GM13977 (cell line): ENCODE results near the gene CRABP2.

Experiments used
- DNase-seq: peaks from one replicate; pipeline ENCODE4 v3.0.0; 2012; ENCODE audit warnings: low spot score
- in situ Hi-C: fragments of 300-500 bp; cut with MboI; formaldehyde crosslinking; loops from one replicate; pipeline ENCODE4 v1.12.0; 2022; ENCODE audit warnings: low sequenced_read_pairs, low pct_unique_long_range_greater_than_20kb, mixed read lengths, inconsistent platforms; ENCODE audit not compliant: unreplicated experiment
- TF ChIP-seq, protein P1 (sequence below): IDR thresholded peaks from 2 replicates; pipeline ENCODE4 v1.5.1; 2012; ENCODE audit warnings: mild to moderate bottlenecking, control low read depth; ENCODE audit not compliant: insufficient read depth; ENCODE audit errors: extremely low read depth, missing control alignments

Gene CRABP2

GRCh38 chr1:156666862-156667609, 38.3 kb downstream of the CRABP2 start:
- in situ Hi-C loops = no loop called here
- no peak for DNase-seq
- TF ChIP-seq, protein P1, sequence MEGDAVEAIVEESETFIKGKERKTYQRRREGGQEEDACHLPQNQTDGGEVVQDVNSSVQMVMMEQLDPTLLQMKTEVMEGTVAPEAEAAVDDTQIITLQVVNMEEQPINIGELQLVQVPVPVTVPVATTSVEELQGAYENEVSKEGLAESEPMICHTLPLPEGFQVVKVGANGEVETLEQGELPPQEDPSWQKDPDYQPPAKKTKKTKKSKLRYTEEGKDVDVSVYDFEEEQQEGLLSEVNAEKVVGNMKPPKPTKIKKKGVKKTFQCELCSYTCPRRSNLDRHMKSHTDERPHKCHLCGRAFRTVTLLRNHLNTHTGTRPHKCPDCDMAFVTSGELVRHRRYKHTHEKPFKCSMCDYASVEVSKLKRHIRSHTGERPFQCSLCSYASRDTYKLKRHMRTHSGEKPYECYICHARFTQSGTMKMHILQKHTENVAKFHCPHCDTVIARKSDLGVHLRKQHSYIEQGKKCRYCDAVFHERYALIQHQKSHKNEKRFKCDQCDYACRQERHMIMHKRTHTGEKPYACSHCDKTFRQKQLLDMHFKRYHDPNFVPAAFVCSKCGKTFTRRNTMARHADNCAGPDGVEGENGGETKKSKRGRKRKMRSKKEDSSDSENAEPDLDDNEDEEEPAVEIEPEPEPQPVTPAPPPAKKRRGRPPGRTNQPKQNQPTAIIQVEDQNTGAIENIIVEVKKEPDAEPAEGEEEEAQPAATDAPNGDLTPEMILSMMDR = no peak

GRCh38 chr1:156665539-156665938, 39.8 kb downstream of the CRABP2 start:
- TF ChIP-seq, protein P1 = no peak
- in situ Hi-C loops = no loop called here
- DNase-seq = no peak

DNA sequence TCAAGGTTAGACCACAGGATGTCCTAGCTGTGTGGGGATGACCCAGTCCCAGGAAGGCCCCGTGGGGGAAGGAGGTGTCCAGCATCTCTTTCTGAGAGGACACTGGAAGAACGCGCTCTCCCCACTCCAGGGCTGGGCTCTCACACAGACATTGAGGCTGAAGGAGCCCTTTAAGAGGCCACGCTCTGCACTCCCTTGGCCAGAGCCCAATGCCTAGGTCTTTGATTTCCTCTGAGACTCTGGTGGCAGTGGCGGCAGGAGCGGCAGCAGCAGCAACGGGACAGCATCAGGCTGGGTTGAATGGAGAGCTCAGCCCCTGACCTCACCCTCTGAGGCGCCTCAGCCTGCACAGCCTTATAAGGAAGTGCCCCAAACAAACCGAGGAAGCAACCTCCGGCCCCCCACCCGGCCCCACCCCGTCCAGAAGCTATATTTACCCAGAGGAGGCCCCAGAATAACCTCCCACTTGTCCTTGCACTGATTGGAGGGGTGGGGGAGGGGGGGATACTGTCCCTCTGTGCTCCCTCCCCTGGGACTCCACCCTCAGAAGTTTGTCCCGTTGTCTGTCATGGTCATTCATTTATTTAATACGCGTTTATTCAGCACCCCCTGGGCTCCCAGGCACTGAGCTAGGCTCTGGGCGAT, 40.5 kb downstream of the CRABP2 start:
- TF ChIP-seq, protein P1 = no peak
- peak; percentile 80 for DNase-seq
- in situ Hi-C loops = no loop called here

DNA sequence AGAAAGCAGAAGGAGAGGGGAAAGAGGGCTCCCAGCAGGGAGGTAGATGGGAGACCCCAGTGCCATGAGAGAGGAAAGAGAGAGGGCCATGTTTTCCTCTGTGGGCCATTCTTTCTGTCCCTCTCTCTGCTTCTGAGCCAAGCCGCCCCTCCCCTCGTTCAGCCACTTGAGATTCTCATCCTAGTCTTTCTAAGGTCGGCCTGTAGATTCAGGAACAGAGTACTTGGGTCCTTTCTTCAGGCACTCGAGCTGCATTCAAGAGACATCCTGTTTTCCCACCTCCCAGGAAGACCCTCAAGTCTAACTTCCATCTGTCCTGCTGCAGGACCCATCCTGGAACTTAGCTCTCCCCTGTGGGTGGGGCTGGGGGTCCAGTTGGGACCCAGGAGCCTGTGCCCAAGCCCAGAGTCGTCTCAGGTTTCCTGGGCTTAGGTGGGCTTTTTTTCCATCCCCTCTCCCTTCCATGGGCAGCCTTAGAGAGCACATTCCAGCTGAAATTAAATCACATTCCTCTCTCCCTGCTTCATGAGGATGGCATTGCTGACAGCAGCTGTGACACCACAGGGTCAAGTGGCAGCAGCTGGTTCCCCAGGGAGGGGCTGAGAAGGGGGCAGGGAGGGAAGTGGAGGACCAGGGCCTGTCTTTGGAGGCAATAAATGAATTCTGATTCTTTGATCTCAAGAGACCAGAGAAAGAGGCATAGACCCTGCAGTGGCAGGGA, 41.2 kb downstream of the CRABP2 start:
- TF ChIP-seq, protein P1 = no peak
- in situ Hi-C loops = no loop called here
- DNase-seq = no peak

GRCh38 chr1:156663178-156663577, 42.2 kb downstream of the CRABP2 start:
- no peak for DNase-seq
- TF ChIP-seq, protein P1 = no peak
- in situ Hi-C loops = no loop called here

GRCh38 chr1:156662800-156663055, 42.7 kb downstream of the CRABP2 start:
- DNase-seq = no peak
- TF ChIP-seq, protein P1 = no peak
- in situ Hi-C loops = no loop called here
